ENCODE measurements around the gene SPARCL1.

GRCh38 chr4:87426865-87427517 is 102.2 kb downstream of the SPARCL1 start:
- TF ChIP-seq, protein P1, sequence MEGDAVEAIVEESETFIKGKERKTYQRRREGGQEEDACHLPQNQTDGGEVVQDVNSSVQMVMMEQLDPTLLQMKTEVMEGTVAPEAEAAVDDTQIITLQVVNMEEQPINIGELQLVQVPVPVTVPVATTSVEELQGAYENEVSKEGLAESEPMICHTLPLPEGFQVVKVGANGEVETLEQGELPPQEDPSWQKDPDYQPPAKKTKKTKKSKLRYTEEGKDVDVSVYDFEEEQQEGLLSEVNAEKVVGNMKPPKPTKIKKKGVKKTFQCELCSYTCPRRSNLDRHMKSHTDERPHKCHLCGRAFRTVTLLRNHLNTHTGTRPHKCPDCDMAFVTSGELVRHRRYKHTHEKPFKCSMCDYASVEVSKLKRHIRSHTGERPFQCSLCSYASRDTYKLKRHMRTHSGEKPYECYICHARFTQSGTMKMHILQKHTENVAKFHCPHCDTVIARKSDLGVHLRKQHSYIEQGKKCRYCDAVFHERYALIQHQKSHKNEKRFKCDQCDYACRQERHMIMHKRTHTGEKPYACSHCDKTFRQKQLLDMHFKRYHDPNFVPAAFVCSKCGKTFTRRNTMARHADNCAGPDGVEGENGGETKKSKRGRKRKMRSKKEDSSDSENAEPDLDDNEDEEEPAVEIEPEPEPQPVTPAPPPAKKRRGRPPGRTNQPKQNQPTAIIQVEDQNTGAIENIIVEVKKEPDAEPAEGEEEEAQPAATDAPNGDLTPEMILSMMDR (conservative IDR thresholded peaks at IDR 0.05 in 1 of 2, IDR thresholded peaks at IDR 0.05 in 1 of 2; ENCODE audit: low read depth in 1 of 2, low read length in 2 of 2), result no peak
- TF ChIP-seq EZH2 (IDR thresholded peaks at IDR 0.05; ENCODE audit: low read length, missing control alignments), result no peak
